ENCODE results near the gene SYT6.

DNA sequence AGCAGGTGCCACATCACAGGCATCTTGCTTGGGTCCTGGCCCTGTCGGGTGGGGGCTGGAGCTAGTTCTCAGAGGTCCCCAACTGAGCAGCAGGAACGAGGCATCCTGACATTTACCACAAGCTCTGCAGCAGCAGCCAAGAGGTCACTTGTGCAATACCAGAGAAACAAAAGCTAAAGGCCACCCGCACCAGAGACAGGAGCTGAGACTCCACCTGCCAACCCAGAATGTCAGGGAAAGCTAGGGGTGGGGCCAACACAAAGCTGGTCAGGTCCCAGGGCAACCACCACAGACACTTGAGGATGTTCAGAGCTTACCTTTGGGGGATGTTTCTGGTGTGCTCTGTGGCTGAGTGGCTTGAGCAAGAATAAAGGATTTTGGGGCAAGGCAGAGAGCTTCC is 13.6 kb upstream of the SYT6 start:
- TF ChIP-seq MBD4 (IDR thresholded peaks at IDR 0.05; ENCODE audit: borderline replicate concordance, low read length), result no peak
- TF ChIP-seq, protein P1, sequence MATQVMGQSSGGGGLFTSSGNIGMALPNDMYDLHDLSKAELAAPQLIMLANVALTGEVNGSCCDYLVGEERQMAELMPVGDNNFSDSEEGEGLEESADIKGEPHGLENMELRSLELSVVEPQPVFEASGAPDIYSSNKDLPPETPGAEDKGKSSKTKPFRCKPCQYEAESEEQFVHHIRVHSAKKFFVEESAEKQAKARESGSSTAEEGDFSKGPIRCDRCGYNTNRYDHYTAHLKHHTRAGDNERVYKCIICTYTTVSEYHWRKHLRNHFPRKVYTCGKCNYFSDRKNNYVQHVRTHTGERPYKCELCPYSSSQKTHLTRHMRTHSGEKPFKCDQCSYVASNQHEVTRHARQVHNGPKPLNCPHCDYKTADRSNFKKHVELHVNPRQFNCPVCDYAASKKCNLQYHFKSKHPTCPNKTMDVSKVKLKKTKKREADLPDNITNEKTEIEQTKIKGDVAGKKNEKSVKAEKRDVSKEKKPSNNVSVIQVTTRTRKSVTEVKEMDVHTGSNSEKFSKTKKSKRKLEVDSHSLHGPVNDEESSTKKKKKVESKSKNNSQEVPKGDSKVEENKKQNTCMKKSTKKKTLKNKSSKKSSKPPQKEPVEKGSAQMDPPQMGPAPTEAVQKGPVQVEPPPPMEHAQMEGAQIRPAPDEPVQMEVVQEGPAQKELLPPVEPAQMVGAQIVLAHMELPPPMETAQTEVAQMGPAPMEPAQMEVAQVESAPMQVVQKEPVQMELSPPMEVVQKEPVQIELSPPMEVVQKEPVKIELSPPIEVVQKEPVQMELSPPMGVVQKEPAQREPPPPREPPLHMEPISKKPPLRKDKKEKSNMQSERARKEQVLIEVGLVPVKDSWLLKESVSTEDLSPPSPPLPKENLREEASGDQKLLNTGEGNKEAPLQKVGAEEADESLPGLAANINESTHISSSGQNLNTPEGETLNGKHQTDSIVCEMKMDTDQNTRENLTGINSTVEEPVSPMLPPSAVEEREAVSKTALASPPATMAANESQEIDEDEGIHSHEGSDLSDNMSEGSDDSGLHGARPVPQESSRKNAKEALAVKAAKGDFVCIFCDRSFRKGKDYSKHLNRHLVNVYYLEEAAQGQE (IDR thresholded peaks at IDR 0.05; ENCODE audit: borderline replicate concordance in 1 of 2, low read depth in 1 of 2, low read length in 2 of 2), result no peak
- TF ChIP-seq, protein P2, sequence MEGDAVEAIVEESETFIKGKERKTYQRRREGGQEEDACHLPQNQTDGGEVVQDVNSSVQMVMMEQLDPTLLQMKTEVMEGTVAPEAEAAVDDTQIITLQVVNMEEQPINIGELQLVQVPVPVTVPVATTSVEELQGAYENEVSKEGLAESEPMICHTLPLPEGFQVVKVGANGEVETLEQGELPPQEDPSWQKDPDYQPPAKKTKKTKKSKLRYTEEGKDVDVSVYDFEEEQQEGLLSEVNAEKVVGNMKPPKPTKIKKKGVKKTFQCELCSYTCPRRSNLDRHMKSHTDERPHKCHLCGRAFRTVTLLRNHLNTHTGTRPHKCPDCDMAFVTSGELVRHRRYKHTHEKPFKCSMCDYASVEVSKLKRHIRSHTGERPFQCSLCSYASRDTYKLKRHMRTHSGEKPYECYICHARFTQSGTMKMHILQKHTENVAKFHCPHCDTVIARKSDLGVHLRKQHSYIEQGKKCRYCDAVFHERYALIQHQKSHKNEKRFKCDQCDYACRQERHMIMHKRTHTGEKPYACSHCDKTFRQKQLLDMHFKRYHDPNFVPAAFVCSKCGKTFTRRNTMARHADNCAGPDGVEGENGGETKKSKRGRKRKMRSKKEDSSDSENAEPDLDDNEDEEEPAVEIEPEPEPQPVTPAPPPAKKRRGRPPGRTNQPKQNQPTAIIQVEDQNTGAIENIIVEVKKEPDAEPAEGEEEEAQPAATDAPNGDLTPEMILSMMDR (CRISPR knock-in tag; IDR thresholded peaks at IDR 0.05), result no peak
- no peak for TF ChIP-seq ZNF253 (CRISPR knock-in tag; IDR thresholded peaks at IDR 0.05; ENCODE audit: borderline replicate concordance)
- no peak for TF ChIP-seq ZBTB21 (CRISPR knock-in tag; IDR thresholded peaks at IDR 0.05)
- TF ChIP-seq ZNF660 (CRISPR knock-in tag; IDR thresholded peaks at IDR 0.05; ENCODE audit: borderline replicate concordance, low read depth), result no peak

Data from HepG2 (cell line).